ENCODE measurements around the gene LYSMD1.

LYSMD1 gene

GRCh38 chr1:151165281-151165737, 393 bp downstream of the LYSMD1 start:
- DNase-seq (peak; percentile 48), ATAC-seq (ENCODE audit: insufficient read depth, low read depth) (peak; percentile 38)
- peak overlapping the region; percentile 90 for H3K27ac ChIP-seq (ENCODE audit: low read length)
- TF ChIP-seq, protein P1, sequence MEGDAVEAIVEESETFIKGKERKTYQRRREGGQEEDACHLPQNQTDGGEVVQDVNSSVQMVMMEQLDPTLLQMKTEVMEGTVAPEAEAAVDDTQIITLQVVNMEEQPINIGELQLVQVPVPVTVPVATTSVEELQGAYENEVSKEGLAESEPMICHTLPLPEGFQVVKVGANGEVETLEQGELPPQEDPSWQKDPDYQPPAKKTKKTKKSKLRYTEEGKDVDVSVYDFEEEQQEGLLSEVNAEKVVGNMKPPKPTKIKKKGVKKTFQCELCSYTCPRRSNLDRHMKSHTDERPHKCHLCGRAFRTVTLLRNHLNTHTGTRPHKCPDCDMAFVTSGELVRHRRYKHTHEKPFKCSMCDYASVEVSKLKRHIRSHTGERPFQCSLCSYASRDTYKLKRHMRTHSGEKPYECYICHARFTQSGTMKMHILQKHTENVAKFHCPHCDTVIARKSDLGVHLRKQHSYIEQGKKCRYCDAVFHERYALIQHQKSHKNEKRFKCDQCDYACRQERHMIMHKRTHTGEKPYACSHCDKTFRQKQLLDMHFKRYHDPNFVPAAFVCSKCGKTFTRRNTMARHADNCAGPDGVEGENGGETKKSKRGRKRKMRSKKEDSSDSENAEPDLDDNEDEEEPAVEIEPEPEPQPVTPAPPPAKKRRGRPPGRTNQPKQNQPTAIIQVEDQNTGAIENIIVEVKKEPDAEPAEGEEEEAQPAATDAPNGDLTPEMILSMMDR (IDR thresholded peaks at IDR 0.05; ENCODE audit: borderline replicate concordance, extremely low read depth, low read length, poor library complexity, severe bottlenecking): no peak
- no peak for TF ChIP-seq EZH2 (IDR thresholded peaks at IDR 0.05; ENCODE audit: borderline replicate concordance, low read depth, low read length, severe bottlenecking)
- peaks cover 31% of the 10 kb centered on the region for H3K4me1 ChIP-seq (ENCODE audit: insufficient read depth, low read length)
- peak overlapping the region; percentile 71 for H3K9ac ChIP-seq (ENCODE audit: low read depth, low read length)
- H3K79me2 ChIP-seq (ENCODE audit: insufficient read depth, low read length): peaks cover 38% of the 10 kb centered on the region
- H3K27me3 ChIP-seq (ENCODE audit: insufficient read depth, low read length, poor library complexity): no peaks in the 10 kb centered on the region
- no peaks in the 10 kb centered on the region for H3K9me3 ChIP-seq (ENCODE audit: insufficient read depth, low read length, severe bottlenecking)
- no peaks in the 10 kb centered on the region for H4K20me1 ChIP-seq (ENCODE audit: insufficient read depth, low read length)
- H2AFZ ChIP-seq (ENCODE audit: low read depth, low read length): peak overlapping the region; percentile 91
- H3K36me3 ChIP-seq (ENCODE audit: insufficient read depth, low read length): peaks cover 43% of the 10 kb centered on the region
- peak overlapping the region; percentile 96 for H3K4me2 ChIP-seq (ENCODE audit: insufficient read depth, low read length)
- peak overlapping the region; percentile 89 to 91 for H3K4me3 ChIP-seq (ENCODE audit: low read depth in 1 of 2, low read length in 2 of 2)

- no peak for DNase-seq
- no peaks in the 10 kb centered on the region for H3K9me3 ChIP-seq (ENCODE audit: insufficient read depth, low read length, severe bottlenecking)
- peak overlapping the region; percentile 91 for H2AFZ ChIP-seq (ENCODE audit: low read depth, low read length)
- no peaks in the 10 kb centered on the region for H4K20me1 ChIP-seq (ENCODE audit: insufficient read depth, low read length)
- no peak for TF ChIP-seq EZH2 (IDR thresholded peaks at IDR 0.05; ENCODE audit: borderline replicate concordance, low read depth, low read length, severe bottlenecking)
- TF ChIP-seq, protein P1 (IDR thresholded peaks at IDR 0.05; ENCODE audit: borderline replicate concordance, extremely low read depth, low read length, poor library complexity, severe bottlenecking): no peak
- peak overlapping the region; percentile 90 for H3K27ac ChIP-seq (ENCODE audit: low read length)
- peaks cover 31% of the 10 kb centered on the region for H3K4me1 ChIP-seq (ENCODE audit: insufficient read depth, low read length)
- peaks cover 38% of the 10 kb centered on the region for H3K79me2 ChIP-seq (ENCODE audit: insufficient read depth, low read length)
- no peak; the same call in 1 of the 3 replicates for ATAC-seq (ENCODE audit: insufficient read depth, low read depth)
- H3K4me2 ChIP-seq (ENCODE audit: insufficient read depth, low read length): peak overlapping the region; percentile 96
- H3K36me3 ChIP-seq (ENCODE audit: insufficient read depth, low read length): peaks cover 44% of the 10 kb centered on the region
- peak overlapping the region; percentile 71 for H3K9ac ChIP-seq (ENCODE audit: low read depth, low read length)
- no peaks in the 10 kb centered on the region for H3K27me3 ChIP-seq (ENCODE audit: insufficient read depth, low read length, poor library complexity)
- peak overlapping the region; percentile 89 to 91; a peak in 3 of 4 replicates for H3K4me3 ChIP-seq (ENCODE audit: low read depth in 1 of 2, low read length in 2 of 2)
Observed at GRCh38 chr1:151164732-151165280, 896 bp downstream of the LYSMD1 start.

DNA sequence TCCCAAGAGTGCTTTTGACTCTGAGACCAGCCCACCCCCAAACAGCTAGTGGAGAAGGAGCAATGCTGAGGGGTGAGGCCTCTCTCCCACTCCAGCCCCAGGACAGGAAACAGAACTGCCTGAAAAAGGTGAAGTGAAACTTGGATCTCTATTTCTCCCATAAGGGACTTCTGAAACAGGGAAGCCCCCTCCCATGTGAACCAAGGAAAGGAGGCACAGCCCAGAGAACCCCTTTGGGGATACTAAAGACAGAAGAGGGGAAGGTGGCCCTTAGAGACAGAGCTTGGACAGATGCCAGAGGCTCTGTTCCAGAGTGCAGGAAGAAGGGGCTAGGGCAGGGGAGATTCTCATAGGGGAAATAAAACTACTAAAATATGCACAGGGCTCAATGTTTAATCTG, 6.3 kb downstream of the LYSMD1 start:
- no peak for TF ChIP-seq EZH2 (IDR thresholded peaks at IDR 0.05; ENCODE audit: borderline replicate concordance, low read depth, low read length, severe bottlenecking)
- TF ChIP-seq, protein P1 (IDR thresholded peaks at IDR 0.05; ENCODE audit: borderline replicate concordance, extremely low read depth, low read length, poor library complexity, severe bottlenecking): no peak
- Histone ChIP-seq H3K4me3 (ENCODE audit: low read depth in 1 of 2, low read length in 2 of 2) (no peak overlapping the region), H3K27ac (ENCODE audit: low read length) (peak overlapping the region; percentile 19; the same call in 1 of the 2 replicates), H3K4me2 (ENCODE audit: insufficient read depth, low read length) (no peak overlapping the region), H4K20me1 (ENCODE audit: insufficient read depth, low read length) (no peaks in the 10 kb centered on the region), H2AFZ (ENCODE audit: low read depth, low read length) (no peak overlapping the region), H3K9me3 (ENCODE audit: insufficient read depth, low read length, severe bottlenecking) (no peaks in the 10 kb centered on the region), H3K36me3 (ENCODE audit: insufficient read depth, low read length) (peaks cover 39% of the 10 kb centered on the region), H3K27me3 (ENCODE audit: insufficient read depth, low read length, poor library complexity) (no peaks in the 10 kb centered on the region), H3K9ac (ENCODE audit: low read depth, low read length) (no peak overlapping the region), H3K4me1 (ENCODE audit: insufficient read depth, low read length) (peaks cover 41% of the 10 kb centered on the region), H3K79me2 (ENCODE audit: insufficient read depth, low read length) (peaks cover 14% of the 10 kb centered on the region)
- DNase-seq (no peak), ATAC-seq (ENCODE audit: insufficient read depth, low read depth) (no peak)

Measured in DND-41 (cell line).